Activated CD4-positive, alpha-beta T cell treated with anti-CD3 and anti-CD28 coated beads, Interleukin-2, amount 50 U/mL, for 1 hour (primary cell): Measurements from ENCODE around the gene TRIM65.
"Not testable (repeated sequence)": the region's sequence is repeated elsewhere in the genome, so short reads cannot be mapped to it uniquely, and the experiment has no call there.

Experiments
- DNase-seq: peaks from one replicate; pipeline ENCODE4 v3.0.0-alpha.2; 2020

The TRIM65 gene

GRCh38 chr17:75895370-75896155 lies 1.2 kb downstream of the TRIM65 start:
- no peak for DNase-seq

GRCh38 chr17:75894049-75894733 lies 2.6 kb downstream of the TRIM65 start:
- DNase-seq, result no peak

- no peak for DNase-seq
Observed at GRCh38 chr17:75893305-75894048, 3.3 kb downstream of the TRIM65 start.

GRCh38 chr17:75892556-75893224 lies 4.1 kb downstream of the TRIM65 start:
- DNase-seq, result no peak

- DNase-seq, result no peak
Observed at GRCh38 chr17:75891605-75892555, 4.9 kb downstream of the TRIM65 start.

- no peak for DNase-seq
Observed at GRCh38 chr17:75891022-75891604, 5.6 kb downstream of the TRIM65 start.

- no peak for DNase-seq
Observed at GRCh38 chr17:75889454-75889853, 7.3 kb downstream of the TRIM65 start.

- no peak for DNase-seq
Observed at GRCh38 chr17:75888484-75888883, 8.3 kb downstream of the TRIM65 start.

- DNase-seq, result not testable (repeated sequence)
Observed at GRCh38 chr17:75885860-75886259, 10.9 kb downstream of the TRIM65 start.

GRCh38 chr17:75885431-75885830 lies 11.3 kb downstream of the TRIM65 start:
- DNase-seq, result no peak

- no peak for DNase-seq
Observed at GRCh38 chr17:75881678-75882454, 14.9 kb downstream of the TRIM65 start.

GRCh38 chr17:75880266-75880665 lies 16.5 kb downstream of the TRIM65 start:
- DNase-seq, result no peak

GRCh38 chr17:75878174-75878998 lies 18.4 kb downstream of the TRIM65 start, which contains the start of gene TRIM47:
Gene TRIM47 (minus strand): TSS chr17:75878581. CDS start chr17:75878548, 33 bp downstream.
- DNase-seq, result no peak

- peak; percentile 71 for DNase-seq
Observed at GRCh38 chr17:75877752-75878173, 19.0 kb downstream of the TRIM65 start.

- no peak for DNase-seq
Observed at GRCh38 chr17:75876938-75877751, 19.6 kb downstream of the TRIM65 start.

- peak; percentile 74 for DNase-seq
Observed at GRCh38 chr17:75876190-75876937, 20.4 kb downstream of the TRIM65 start.

GRCh38 chr17:75875940-75876189 lies 20.9 kb downstream of the TRIM65 start:
- no peak for DNase-seq
